ENCODE measurements around the gene NOP14.

DNA sequence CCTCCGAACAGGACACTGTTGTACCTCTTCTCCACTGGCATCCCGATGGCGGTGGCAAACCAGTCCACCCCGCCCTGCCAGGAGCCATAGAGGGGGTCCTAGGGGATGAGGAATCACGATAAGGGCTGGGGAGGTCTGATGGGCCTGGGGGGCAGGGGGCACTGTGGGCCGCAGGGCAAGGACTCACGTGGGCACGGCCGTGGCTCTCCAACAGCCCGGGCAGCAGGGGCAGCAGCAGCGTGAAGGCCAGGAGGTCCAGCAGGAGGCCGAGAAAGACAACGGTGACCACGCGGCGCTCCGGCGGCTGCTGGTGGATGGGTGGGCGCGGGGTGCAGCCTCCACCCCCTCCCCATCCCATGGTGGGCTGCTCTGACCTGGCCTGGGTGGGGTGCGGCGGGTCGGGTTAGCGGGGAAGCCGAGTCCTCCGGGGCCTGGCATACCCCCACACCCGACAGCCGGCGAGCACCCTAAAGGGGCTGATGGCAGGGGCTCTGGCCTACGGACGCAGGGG is 29.6 kb downstream of the NOP14 start:
- no peak for TF ChIP-seq CTCF (conservative IDR thresholded peaks at IDR 0.05; ENCODE audit: low read length)
- no peak for TF ChIP-seq EZH2phosphoT487 (IDR thresholded peaks at IDR 0.05; ENCODE audit: borderline replicate concordance)

All from Loucy (cell line).